ENCODE results near the gene NEU3.
"Not testable (repeated sequence)": the region's sequence is repeated elsewhere in the genome, so short reads cannot be mapped to it uniquely, and the experiment has no call there.

The NEU3 gene

DNA sequence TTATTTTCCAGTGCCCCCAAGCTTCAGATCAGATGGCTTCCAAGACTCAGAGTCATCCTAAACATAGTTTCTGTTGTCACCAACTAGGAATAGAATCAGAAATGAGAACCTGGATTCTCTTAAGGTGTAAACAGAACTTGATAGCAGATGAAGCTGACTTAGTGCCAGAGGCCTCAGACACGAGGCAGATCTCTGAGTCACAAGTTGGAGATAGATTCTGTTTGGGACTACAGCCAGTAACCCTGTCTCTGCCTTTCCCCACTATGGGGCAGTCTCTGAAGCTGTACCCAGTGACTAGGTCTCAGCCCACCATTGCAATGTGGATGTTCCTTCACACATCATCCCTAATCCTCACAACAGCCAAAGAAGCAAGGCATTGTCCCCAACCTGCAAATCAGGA, 25.4 kb downstream of the NEU3 start:
- H3K79me2 ChIP-seq (ENCODE audit: low read length) = no peaks in the 10 kb centered on the region
- no peak overlapping the region for H3K27ac ChIP-seq (ENCODE audit: low read length)
- H3K27me3 ChIP-seq (replicated peaks; ENCODE audit: insufficient read depth, low read length) = no peaks in the 10 kb centered on the region
- no peaks in the 10 kb centered on the region for H3K4me1 ChIP-seq (ENCODE audit: low read length)
- H3K9me3 ChIP-seq (replicated peaks; ENCODE audit: insufficient read depth, low read length) = no peaks in the 10 kb centered on the region
- no peak overlapping the region for H3K4me2 ChIP-seq (ENCODE audit: low read depth, low read length)
- no peaks in the 10 kb centered on the region for H3K9me2 ChIP-seq (replicated peaks; ENCODE audit: insufficient read depth, low read length)
- H4K20me1 ChIP-seq (ENCODE audit: insufficient read depth, low read length) = no peaks in the 10 kb centered on the region
- TF ChIP-seq EZH2phosphoT487 (IDR thresholded peaks at IDR 0.05; ENCODE audit: low read length) (no peak), EZH2 (optimal IDR thresholded peaks at IDR 0.05; ENCODE audit: low read depth, low read length) (no peak)
- TF ChIP-seq, protein P1, sequence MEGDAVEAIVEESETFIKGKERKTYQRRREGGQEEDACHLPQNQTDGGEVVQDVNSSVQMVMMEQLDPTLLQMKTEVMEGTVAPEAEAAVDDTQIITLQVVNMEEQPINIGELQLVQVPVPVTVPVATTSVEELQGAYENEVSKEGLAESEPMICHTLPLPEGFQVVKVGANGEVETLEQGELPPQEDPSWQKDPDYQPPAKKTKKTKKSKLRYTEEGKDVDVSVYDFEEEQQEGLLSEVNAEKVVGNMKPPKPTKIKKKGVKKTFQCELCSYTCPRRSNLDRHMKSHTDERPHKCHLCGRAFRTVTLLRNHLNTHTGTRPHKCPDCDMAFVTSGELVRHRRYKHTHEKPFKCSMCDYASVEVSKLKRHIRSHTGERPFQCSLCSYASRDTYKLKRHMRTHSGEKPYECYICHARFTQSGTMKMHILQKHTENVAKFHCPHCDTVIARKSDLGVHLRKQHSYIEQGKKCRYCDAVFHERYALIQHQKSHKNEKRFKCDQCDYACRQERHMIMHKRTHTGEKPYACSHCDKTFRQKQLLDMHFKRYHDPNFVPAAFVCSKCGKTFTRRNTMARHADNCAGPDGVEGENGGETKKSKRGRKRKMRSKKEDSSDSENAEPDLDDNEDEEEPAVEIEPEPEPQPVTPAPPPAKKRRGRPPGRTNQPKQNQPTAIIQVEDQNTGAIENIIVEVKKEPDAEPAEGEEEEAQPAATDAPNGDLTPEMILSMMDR (IDR thresholded peaks at IDR 0.05; ENCODE audit: low read length) = no peak
- H3K9ac ChIP-seq (ENCODE audit: low read length) = no peak overlapping the region
- no peak overlapping the region for H3K4me3 ChIP-seq (ENCODE audit: low read length)
- no peak overlapping the region for H2AFZ ChIP-seq (ENCODE audit: low read length)
- no peaks in the 10 kb centered on the region for H3F3A ChIP-seq (ENCODE audit: insufficient read depth, low read length)
- no peak for DNase-seq
- no peaks in the 10 kb centered on the region for H3K36me3 ChIP-seq (replicated peaks; ENCODE audit: insufficient read depth, low read length)

DNA sequence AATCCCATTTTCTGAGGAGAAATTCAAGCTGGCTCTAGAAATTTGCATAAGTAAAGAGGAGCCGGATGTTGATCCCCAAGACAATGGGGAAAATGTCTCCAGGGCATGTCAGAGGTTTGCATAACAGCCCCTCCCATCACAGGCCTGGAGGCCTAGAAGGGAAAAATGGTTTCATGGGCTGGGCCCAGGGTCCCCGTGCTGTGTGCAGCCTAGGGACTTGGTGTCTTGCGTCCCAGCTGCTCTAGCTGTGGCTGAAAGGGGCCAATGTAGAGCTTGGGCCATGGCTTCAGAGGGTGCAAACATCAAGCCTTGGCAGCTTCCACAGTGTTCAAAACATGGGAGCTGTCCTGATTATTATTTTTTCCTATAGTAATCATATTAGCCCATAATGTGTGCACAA, 30.5 kb downstream of the NEU3 start:
- not testable (repeated sequence) for DNase-seq; H3K27me3 ChIP-seq (replicated peaks; ENCODE audit: insufficient read depth, low read length); H3K4me1 ChIP-seq (ENCODE audit: low read length); H3K9me3 ChIP-seq (replicated peaks; ENCODE audit: insufficient read depth, low read length); H3K27ac ChIP-seq (ENCODE audit: low read length); H3K4me3 ChIP-seq (ENCODE audit: low read length); H3F3A ChIP-seq (ENCODE audit: insufficient read depth, low read length); H2AFZ ChIP-seq (ENCODE audit: low read length); H3K9ac ChIP-seq (ENCODE audit: low read length); H3K9me2 ChIP-seq (replicated peaks; ENCODE audit: insufficient read depth, low read length); H3K36me3 ChIP-seq (replicated peaks; ENCODE audit: insufficient read depth, low read length); H4K20me1 ChIP-seq (ENCODE audit: insufficient read depth, low read length); H3K4me2 ChIP-seq (ENCODE audit: low read depth, low read length); H3K79me2 ChIP-seq (ENCODE audit: low read length)

DNA sequence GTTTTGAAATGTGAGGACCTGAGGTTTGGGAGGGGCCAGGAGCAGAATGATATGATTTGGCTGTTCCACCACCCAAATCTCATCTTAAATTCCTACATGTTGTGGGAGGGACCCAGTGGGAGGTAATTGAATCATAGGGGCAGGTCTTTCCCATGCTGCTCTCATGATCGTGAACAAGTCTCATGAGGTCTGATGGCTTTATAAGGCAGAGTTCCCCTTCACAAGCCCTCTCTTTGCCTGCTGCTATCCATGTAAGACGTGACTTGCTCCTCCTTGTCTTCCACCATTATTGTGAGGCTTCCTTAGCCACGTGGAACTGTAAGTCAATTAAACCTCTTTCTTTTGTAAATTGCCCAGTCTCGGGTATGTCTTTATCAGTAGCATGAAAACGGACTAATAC, 31.6 kb downstream of the NEU3 start:
- not testable (repeated sequence) for H3K9ac ChIP-seq (ENCODE audit: low read length); H2AFZ ChIP-seq (ENCODE audit: low read length); H3K9me3 ChIP-seq (replicated peaks; ENCODE audit: insufficient read depth, low read length); H3K79me2 ChIP-seq (ENCODE audit: low read length); DNase-seq; H4K20me1 ChIP-seq (ENCODE audit: insufficient read depth, low read length); H3K36me3 ChIP-seq (replicated peaks; ENCODE audit: insufficient read depth, low read length); H3K4me3 ChIP-seq (ENCODE audit: low read length); H3F3A ChIP-seq (ENCODE audit: insufficient read depth, low read length); H3K27me3 ChIP-seq (replicated peaks; ENCODE audit: insufficient read depth, low read length); H3K4me2 ChIP-seq (ENCODE audit: low read depth, low read length); H3K4me1 ChIP-seq (ENCODE audit: low read length); H3K27ac ChIP-seq (ENCODE audit: low read length); H3K9me2 ChIP-seq (replicated peaks; ENCODE audit: insufficient read depth, low read length)

DNA sequence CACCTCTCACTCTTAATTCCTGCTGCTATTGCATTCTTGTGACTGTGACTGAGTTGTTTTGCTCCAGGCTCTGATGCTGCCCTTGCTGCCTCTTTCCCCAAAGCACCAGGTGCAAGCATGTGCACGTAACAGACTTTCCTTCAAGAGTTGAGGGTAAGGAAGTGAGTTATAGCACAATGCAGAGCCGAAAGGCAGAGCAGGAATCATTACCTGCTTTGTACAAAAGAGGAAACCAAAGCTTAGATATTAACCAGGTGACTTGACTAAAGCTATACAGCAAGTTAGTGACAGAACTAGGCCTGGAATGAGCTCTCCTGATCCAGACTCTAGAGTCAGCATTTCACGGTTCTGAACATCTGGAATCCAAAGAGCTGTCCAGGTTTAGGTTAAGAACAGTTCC, 33.6 kb downstream of the NEU3 start:
- Histone ChIP-seq H3K9ac (ENCODE audit: low read length) (no peak overlapping the region), H3K79me2 (ENCODE audit: low read length) (no peaks in the 10 kb centered on the region), H2AFZ (ENCODE audit: low read length) (no peak overlapping the region), H3K9me2 (replicated peaks; ENCODE audit: insufficient read depth, low read length) (no peaks in the 10 kb centered on the region), H3K4me2 (ENCODE audit: low read depth, low read length) (no peak overlapping the region), H4K20me1 (ENCODE audit: insufficient read depth, low read length) (no peaks in the 10 kb centered on the region), H3K9me3 (replicated peaks; ENCODE audit: insufficient read depth, low read length) (no peaks in the 10 kb centered on the region), H3K4me1 (ENCODE audit: low read length) (no peaks in the 10 kb centered on the region), H3K36me3 (replicated peaks; ENCODE audit: insufficient read depth, low read length) (no peaks in the 10 kb centered on the region), H3K27ac (ENCODE audit: low read length) (no peak overlapping the region), H3K4me3 (ENCODE audit: low read length) (no peak overlapping the region), H3K27me3 (replicated peaks; ENCODE audit: insufficient read depth, low read length) (no peaks in the 10 kb centered on the region), H3F3A (ENCODE audit: insufficient read depth, low read length) (no peaks in the 10 kb centered on the region)
- DNase-seq = no peak
- TF ChIP-seq, protein P1 (IDR thresholded peaks at IDR 0.05; ENCODE audit: low read length) = no peak
- TF ChIP-seq EZH2phosphoT487 (IDR thresholded peaks at IDR 0.05; ENCODE audit: low read length) (no peak), EZH2 (optimal IDR thresholded peaks at IDR 0.05; ENCODE audit: low read depth, low read length) (no peak)
